Kidney (tissue), 14 donors: ENCODE data around the gene CD248. TPM values are rescaled to one million over a fixed set of nuclear protein-coding genes. Genes with fewer than 3 reads are reported as not detected.

Experiments
- DNase-seq, 5 donors: peaks; one replicate each; pipeline ENCODE4 v3.0.0-alpha.2; 2013 to 2020
- FAIRE-seq: peaks from 2 replicates; lab custom pipeline; 2012; peaks lifted over from hg19 to GRCh38; lab: Jason Lieb, UNC
- H3K27ac ChIP-seq, 2 donors: one replicate each; pipeline ENCODE4 v1.7.0; 2013; ENCODE audit warnings: low read depth in 2 of 2, low read length in 2 of 2, inconsistent platforms in 1 of 2
- H3K27me3 ChIP-seq: one replicate; pipeline ENCODE4 v1.7.1; 2013; ENCODE audit warnings: low read length, inconsistent platforms; ENCODE audit not compliant: control insufficient read depth, insufficient read depth
- H3K36me3 ChIP-seq, 3 donors: one replicate each; pipeline versions ENCODE4 v1.7.0 to v1.7.1; 2013; ENCODE audit warnings: low read length in 3 of 3, control low read depth in 1 of 3, inconsistent platforms in 1 of 3; ENCODE audit not compliant: insufficient read depth in 3 of 3, control insufficient read depth in 2 of 3
- H3K4me1 ChIP-seq, 3 donors: one replicate each; pipeline versions ENCODE4 v1.7.0 to v1.7.1; 2013; ENCODE audit warnings: low read length in 3 of 3, inconsistent platforms in 1 of 3, low read depth in 1 of 3; ENCODE audit not compliant: control insufficient read depth in 2 of 3, insufficient read depth in 2 of 3
- H3K4me3 ChIP-seq, 3 donors: one replicate each; pipeline versions ENCODE4 v1.7.0 to v1.8.1; 2013; ENCODE audit warnings: low read length in 3 of 3, control low read depth in 1 of 3, inconsistent platforms in 1 of 3
- H3K9ac ChIP-seq, 3 donors: one replicate each; pipeline versions ENCODE4 v1.7.0 to v1.7.1; 2013; ENCODE audit warnings: low read length in 3 of 3, control low read depth in 1 of 3, inconsistent platforms in 1 of 3
- H3K9me3 ChIP-seq, 3 donors: one replicate each; pipeline versions ENCODE4 v1.7.0 to v1.7.1; 2013; ENCODE audit warnings: low read length in 3 of 3, control low read depth in 1 of 3, inconsistent platforms in 1 of 3; ENCODE audit not compliant: control insufficient read depth in 2 of 3, insufficient read depth in 1 of 3
- intact Hi-C: fragments of 100-400 bp; cut with DNase I; formaldehyde crosslinking; loops from one replicate; pipeline ENCODE4 v1.11.1; 2022
- polyA plus RNA-seq: library from polyadenylated mRNA; stranded (reverse); fragments of 350-450 nt; fragmentation: Illumina TruSeq; extraction: RNeasy Lipid Tissue Mini Kit (QIAGEN cat#74804); gene quantifications from one replicate; pipeline ENCODE4 v1.2.3, GENCODE V29; 2014; ENCODE audit warnings: low read depth, low replicate concordance; ENCODE audit not compliant: insufficient read depth
- total RNA-seq: library from RNA; stranded (reverse); fragmentation: NEBNext Ultra II Directional; extraction: Animal tissue kit (Norgen Biotek cat#: 25700); gene quantifications from one replicate; pipeline ENCODE4 v1.2.1, GENCODE V29; 2021
- TF ChIP-seq, protein P1 (sequence below): IDR thresholded peaks from 3 replicates; pipeline ENCODE4 v1.5.1; 2012; ENCODE audit warnings: mild to moderate bottlenecking, moderate library complexity, borderline replicate concordance; ENCODE audit not compliant: insufficient read depth; ENCODE audit errors: extremely low read depth
- donor health status: control.
- donor health status: control.
- donor health status: control.
- donor health status: control.
- donor health status: control.
- donor health status: DM: yes; HTN: yes; CAD: no.
- donor health status: Normal renal cell carcinoma (clear cell type).

Gene CD248
- total and polyA plus RNA-seq, 2 donors from 2014 or later: 14.8 to 22.9 TPM

DNA sequence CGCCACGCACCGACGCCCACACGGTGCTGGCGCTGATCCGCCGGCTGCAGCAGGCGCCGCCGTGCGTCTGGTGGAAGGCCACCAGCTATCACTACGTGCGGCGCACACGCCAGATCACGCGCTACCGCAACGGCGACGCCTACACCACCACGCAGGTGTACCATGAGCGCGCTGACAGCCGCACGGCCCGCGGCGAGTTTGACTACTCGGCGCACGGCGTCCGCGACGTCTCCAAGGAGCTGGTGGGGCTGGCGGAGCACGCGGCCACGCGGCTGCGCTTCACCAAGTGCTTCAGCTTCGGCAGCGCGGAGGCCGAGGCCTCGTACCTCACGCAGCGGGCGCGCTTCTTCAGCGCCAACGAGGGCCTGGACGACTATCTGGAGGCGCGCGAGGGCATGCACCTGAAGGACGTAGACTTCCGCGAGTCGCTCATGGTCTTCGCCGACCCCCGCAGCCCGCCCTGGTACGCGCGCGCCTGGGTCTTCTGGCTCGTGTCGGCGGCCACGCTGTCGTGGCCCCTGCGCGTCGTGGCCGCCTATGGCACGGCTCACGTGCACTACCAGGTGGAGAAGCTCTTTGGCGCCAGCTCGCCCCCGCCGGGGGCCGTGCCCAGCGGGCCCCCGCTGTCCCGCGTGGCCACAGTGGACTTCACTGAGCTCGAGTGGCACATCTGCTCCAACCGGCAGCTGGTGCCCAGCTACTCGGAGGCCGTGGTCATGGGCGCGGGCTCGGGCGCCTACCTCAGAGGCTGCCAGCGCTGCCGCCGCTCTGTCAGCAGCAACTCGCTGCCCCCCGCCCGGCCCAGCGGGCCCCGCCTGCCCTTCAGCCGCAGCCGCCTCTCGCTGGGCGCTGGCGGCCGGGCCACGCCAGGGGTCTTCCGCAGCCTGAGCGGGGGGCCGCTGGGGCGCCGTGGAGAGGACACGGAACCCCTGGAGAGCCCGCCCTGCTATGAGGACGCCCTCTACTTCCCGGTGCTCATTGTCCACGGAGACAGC lies 21.9 kb downstream of the CD248 start:
- FAIRE-seq: no peak
- DNase-seq: no peak
- H3K9ac ChIP-seq: no peak overlapping the region
- peaks cover 16% of the 10 kb centered on the region for H3K27me3 ChIP-seq
- intact Hi-C loops: no loop called here
- TF ChIP-seq, protein P1, sequence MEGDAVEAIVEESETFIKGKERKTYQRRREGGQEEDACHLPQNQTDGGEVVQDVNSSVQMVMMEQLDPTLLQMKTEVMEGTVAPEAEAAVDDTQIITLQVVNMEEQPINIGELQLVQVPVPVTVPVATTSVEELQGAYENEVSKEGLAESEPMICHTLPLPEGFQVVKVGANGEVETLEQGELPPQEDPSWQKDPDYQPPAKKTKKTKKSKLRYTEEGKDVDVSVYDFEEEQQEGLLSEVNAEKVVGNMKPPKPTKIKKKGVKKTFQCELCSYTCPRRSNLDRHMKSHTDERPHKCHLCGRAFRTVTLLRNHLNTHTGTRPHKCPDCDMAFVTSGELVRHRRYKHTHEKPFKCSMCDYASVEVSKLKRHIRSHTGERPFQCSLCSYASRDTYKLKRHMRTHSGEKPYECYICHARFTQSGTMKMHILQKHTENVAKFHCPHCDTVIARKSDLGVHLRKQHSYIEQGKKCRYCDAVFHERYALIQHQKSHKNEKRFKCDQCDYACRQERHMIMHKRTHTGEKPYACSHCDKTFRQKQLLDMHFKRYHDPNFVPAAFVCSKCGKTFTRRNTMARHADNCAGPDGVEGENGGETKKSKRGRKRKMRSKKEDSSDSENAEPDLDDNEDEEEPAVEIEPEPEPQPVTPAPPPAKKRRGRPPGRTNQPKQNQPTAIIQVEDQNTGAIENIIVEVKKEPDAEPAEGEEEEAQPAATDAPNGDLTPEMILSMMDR: no peak
- H3K36me3 ChIP-seq: no peaks in the 10 kb centered on the region
- no peak overlapping the region for H3K27ac ChIP-seq
- H3K4me3 ChIP-seq: no peak overlapping the region
- no peaks in the 10 kb centered on the region for H3K9me3 ChIP-seq
- H3K4me1 ChIP-seq: peaks cover 0 to 1% (median under 1%) of the 10 kb centered on the region in 3 donors

DNA sequence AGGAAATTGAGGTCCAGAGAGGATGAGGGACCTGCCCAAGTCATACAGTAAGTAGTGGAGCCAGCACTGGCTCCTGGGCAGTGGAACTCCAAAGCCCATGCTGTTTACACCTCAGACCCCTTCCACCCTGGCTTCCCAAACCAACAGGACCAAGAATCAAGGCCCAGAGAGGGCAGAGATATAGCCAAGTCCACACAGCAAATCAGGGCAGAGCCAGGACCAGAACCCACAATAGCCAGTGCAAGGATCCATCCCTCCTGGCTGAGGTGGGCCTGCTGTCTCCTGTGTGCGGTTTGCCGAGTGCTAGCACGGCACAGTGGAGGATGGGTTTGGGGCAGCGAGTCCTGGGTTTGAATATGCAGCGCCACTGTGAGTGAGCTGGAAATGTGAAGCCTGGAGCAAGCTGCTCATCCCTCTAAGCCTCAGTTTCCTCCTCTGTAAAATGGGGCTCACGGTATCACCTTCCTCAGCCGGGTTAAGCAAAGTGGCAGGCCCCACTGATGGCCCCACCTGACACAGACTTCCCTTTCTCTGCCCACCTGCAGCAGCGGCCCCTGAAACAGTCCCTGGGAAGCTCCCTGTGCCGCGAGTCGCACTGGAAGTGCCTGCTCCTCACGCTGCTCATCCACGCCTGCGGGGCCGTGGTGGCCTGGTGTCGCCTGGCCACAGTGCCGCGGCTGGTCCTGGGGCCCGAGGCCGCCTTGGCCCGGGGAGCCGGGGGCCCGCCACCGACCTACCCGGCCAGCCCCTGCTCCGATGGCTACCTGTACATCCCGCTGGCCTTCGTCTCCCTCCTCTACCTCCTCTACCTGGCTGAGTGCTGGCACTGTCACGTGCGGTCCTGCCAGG lies 22.8 kb downstream of the CD248 start:
- Histone ChIP-seq H3K9ac (no peak overlapping the region), H3K4me3 (no peak overlapping the region), H3K9me3 (no peaks in the 10 kb centered on the region), H3K27ac (no peak overlapping the region), H3K4me1 (peaks cover 0 to 5% (median 5%) of the 10 kb centered on the region in 3 donors), H3K36me3 (no peaks in the 10 kb centered on the region), H3K27me3 (peaks cover 16% of the 10 kb centered on the region)
- TF ChIP-seq, protein P1: no peak
- FAIRE-seq (no peak), DNase-seq (no peak)
- intact Hi-C loops: no loop called here

DNA sequence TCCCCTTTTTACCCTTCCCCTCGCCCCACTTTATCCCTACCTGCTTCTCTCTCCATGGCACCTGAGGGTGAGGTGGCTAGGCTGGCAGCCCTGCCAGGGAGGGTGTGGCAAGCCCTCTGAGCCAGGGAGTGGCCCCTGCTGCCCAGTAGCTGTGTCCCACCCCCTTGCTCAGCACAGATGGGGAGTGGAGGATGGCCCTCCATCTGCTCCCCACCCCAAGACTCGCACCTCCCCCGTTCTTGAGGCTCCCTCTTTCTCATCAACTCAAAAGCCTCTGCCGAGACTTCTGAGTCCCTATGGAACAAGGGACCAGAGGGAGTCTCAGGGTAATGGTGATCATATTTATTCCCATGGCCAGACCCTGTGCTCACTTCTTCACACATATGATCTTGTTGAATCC lies 23.5 kb downstream of the CD248 start:
- H3K4me1 ChIP-seq: peaks cover 0 to 6% (median 5%) of the 10 kb centered on the region in 3 donors
- no peaks in the 10 kb centered on the region for H3K9me3 ChIP-seq
- FAIRE-seq (no peak), DNase-seq (no peak)
- TF ChIP-seq, protein P1: no peak
- intact Hi-C loops: no loop called here
- no peaks in the 10 kb centered on the region for H3K36me3 ChIP-seq
- H3K9ac ChIP-seq: no peak overlapping the region
- H3K27ac ChIP-seq: no peak overlapping the region
- H3K27me3 ChIP-seq: peaks cover 16% of the 10 kb centered on the region
- no peak overlapping the region for H3K4me3 ChIP-seq
